ENCODE data around the gene CNTNAP2. TPM values are rescaled to one million over a fixed set of nuclear protein-coding genes. Genes with fewer than 3 reads are reported as not detected.

Gene CNTNAP2
- total RNA-seq, 1 donor from 2014 or later = 110 TPM

- DNase-seq (ENCODE audit: low spot score in 2 of 2) = no peak
- no peak for FAIRE-seq
These were observed 2061.4 kb downstream of the CNTNAP2 start for GRCh38 chr7:148177972-148178371.

- DNase-seq (ENCODE audit: low spot score in 2 of 2) = no peak
- FAIRE-seq = no peak
These were observed 2063.5 kb downstream of the CNTNAP2 start for GRCh38 chr7:148180075-148180474.

DNA sequence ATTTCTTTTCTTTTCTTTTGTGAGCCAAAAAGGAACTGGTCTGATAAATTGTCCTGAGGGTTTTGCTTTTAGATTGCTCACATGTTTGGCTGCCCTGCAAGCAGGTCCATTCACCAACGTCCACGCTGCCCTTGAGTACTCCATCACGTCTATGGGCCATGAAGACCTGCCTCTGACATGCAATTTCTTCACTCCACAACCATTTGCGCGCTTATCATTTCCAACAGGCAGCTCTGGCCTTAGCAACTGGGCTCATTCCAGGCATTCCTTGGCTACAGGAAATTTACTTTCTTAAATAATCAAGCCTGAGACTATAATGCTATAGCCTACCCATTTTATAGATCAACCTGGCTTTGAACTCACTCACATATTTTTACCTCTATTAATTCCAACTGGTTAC lies 2065.7 kb downstream of the CNTNAP2 start:
- DNase-seq (ENCODE audit: low spot score in 2 of 2) = no peak
- no peak for FAIRE-seq

- no peak for DNase-seq (ENCODE audit: low spot score in 2 of 2)
- no peak for FAIRE-seq
These were observed 2068.4 kb downstream of the CNTNAP2 start for GRCh38 chr7:148185041-148185440.

- DNase-seq (ENCODE audit: low spot score in 2 of 2) (no peak), FAIRE-seq (no peak)
These were observed 2070.9 kb downstream of the CNTNAP2 start for GRCh38 chr7:148187471-148187870.

GRCh38 chr7:148191391-148192065 lies 2074.9 kb downstream of the CNTNAP2 start:
- DNase-seq (ENCODE audit: low spot score in 2 of 2) (no peak), FAIRE-seq (no peak)

DNA sequence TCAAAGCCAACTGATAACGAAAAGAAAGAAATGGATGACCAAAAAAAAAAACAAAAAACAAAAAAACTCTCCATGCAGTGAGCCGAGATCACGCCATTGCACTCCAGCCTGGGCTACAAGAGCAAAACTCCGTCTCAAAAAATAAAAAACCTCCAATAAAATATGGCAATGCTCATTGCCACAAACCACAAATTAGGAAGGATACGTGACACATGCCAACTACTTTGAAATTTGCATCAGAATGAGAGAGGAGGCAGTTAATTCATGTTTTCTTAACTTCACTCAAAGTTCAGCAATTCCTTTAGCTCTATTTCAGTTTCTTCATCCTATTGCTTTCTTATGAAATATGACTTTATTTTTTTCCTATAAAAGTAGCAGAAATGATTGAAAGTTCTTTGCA lies 2075.9 kb downstream of the CNTNAP2 start:
- FAIRE-seq (no peak), DNase-seq (ENCODE audit: low spot score in 2 of 2) (no peak)

GRCh38 chr7:148201992-148202391 lies 2085.4 kb downstream of the CNTNAP2 start:
- FAIRE-seq = no peak
- no peak for DNase-seq (ENCODE audit: low spot score in 2 of 2)

- FAIRE-seq = no peak
- no peak for DNase-seq (ENCODE audit: low spot score in 2 of 2)
These were observed 2088.2 kb downstream of the CNTNAP2 start for GRCh38 chr7:148204639-148205304.

GRCh38 chr7:148209643-148210190 lies 2093.1 kb downstream of the CNTNAP2 start:
- DNase-seq (ENCODE audit: low spot score in 2 of 2) (no peak), FAIRE-seq (no peak)

DNA sequence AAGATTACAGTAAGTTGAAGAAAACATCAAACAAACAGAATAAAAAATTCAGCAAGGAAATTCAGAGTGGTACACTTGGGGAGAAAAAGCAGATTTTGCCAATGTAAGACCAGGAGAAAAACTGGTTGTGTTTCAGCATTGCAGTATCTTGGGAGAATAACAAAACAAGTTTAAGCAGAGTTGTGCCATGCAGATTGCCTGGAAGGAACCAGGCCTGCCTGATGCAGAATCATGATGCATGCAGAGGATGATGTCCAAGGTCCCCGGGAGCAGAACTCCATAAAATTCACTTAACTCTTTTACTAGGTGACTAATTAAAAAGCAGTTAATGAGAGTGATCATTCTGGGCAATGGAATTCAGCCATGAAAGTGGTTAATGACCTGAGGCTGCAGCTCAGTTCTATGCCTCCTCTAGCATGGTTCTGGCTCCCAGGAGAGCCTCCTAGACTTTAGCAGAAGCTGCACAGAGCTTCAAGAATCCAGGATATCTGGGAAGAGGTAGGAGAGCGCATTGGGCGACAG lies 2094.3 kb downstream of the CNTNAP2 start:
- FAIRE-seq = no peak
- DNase-seq (ENCODE audit: low spot score in 2 of 2) = no peak

- FAIRE-seq (no peak), DNase-seq (ENCODE audit: low spot score in 2 of 2) (no peak)
These were observed 2095.1 kb downstream of the CNTNAP2 start for GRCh38 chr7:148211740-148212151.

DNA sequence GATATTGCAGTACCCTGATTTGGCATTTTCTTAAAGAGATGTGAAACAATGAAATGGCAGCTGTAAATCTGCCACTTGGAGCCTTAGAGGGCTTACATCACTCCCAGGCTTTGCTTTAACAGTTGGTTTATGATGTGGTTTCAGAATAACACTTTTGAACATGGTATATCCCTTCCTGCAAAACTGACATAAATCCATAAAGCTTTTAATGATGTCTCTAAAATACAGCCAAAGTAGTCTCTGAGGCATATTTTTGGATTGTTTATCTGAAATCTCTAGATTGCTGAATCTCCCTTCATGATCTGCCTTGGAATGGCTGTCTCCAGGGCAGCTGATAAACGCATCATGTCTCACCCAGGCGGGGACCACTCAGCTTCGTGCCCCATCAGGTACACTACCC lies 2096.1 kb downstream of the CNTNAP2 start:
- no peak for DNase-seq (ENCODE audit: low spot score in 2 of 2)
- FAIRE-seq = no peak

GRCh38 chr7:148214101-148214500 lies 2097.5 kb downstream of the CNTNAP2 start:
- FAIRE-seq (no peak), DNase-seq (ENCODE audit: low spot score in 2 of 2) (no peak)

GRCh38 chr7:148218603-148219002 lies 2102.0 kb downstream of the CNTNAP2 start:
- FAIRE-seq (no peak), DNase-seq (ENCODE audit: low spot score in 2 of 2) (no peak)

- no peak for FAIRE-seq
- DNase-seq (ENCODE audit: low spot score in 2 of 2) = no peak
These were observed 2106.1 kb downstream of the CNTNAP2 start for GRCh38 chr7:148222721-148223120.

- no peak for FAIRE-seq
- DNase-seq (ENCODE audit: low spot score in 2 of 2) = no peak
These were observed 2106.6 kb downstream of the CNTNAP2 start for GRCh38 chr7:148223160-148223559.

DNA sequence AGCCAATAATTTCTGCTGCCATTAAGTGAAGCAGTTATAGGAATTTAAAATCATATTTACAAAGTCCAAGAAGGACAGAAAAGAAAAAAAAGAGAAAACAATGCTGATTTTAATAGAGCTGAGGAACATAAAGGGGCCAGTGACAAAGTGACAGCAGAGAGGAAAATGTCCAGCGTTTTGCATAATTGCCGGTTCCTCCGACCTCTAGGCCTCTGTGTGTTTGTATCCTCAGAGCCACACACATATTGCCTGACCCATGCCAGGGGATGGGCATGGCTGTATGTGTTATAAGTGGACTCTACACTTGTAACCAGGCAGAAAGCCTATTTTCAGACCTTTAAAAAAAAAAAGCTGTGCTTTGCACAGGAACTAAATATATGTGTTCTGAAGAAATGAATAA lies 2107.1 kb downstream of the CNTNAP2 start:
- DNase-seq (ENCODE audit: low spot score in 2 of 2) = no peak
- no peak for FAIRE-seq

GRCh38 chr7:148230296-148230695 lies 2113.7 kb downstream of the CNTNAP2 start:
- no peak for DNase-seq (ENCODE audit: low spot score in 2 of 2)
- no peak for FAIRE-seq

- DNase-seq (ENCODE audit: low spot score in 2 of 2) = no peak
- FAIRE-seq = no peak
These were observed 2114.3 kb downstream of the CNTNAP2 start for GRCh38 chr7:148230883-148231282.

DNA sequence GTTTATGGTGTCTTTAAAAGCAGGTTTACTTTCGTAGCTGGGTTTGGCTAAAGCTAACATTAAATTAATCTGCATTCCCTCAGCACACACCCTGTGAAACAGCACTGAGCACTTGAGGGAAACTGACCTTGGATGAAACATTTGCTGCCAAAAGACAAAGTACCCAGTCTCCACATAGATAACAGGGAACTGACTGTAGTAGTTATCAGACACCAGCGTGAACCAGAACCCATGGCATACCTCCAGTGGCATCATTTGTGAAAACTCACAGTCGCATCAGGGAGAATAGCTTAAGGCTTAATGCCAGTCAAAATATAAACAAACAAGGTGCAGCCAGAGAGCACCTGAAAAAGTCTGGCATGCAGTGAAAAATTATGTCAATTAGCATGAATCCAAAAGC lies 2116.2 kb downstream of the CNTNAP2 start:
- DNase-seq (ENCODE audit: low spot score in 2 of 2) = no peak
- no peak for FAIRE-seq

DNA sequence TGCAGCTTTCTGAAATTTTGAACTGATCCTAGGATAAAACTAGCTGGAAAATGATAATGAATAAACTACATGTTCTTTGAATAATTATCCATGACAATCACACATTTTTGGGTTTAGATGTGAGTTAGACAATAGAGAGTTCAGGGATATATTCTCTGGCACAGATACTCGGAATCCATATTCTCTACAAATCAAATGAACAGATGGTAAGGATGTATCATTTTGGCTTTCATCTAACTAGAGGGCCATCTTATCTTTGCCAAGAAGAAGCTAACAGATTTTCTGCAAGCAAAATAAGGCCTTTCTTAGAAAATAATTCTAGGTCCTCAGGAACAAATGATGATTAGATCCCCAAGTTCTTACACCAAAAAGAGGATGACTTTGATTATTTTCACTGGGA lies 2118.1 kb downstream of the CNTNAP2 start:
- FAIRE-seq (no peak), DNase-seq (ENCODE audit: low spot score in 2 of 2) (no peak)

Data from frontal cortex (tissue), 4 donors.